H1 (cell line): ENCODE data around the gene PPP1R1C. TPM values are rescaled to one million over a fixed set of nuclear protein-coding genes. Genes with fewer than 3 reads are reported as not detected.

Source experiments
- CTCF ChIA-PET: fragments of 300-600 bp; sonication (Branson Sonifier 250); formaldehyde crosslinking; loops from one replicate; lab custom pipeline; 2021; ENCODE audit not compliant: partially characterized antibody; lab: Charles Lee
- POLR2A ChIA-PET: fragments of 300-600 bp; sonication (Branson Sonifier 250); formaldehyde crosslinking; loops from one replicate; lab custom pipeline; 2021; ENCODE audit warnings: inconsistent platforms; ENCODE audit not compliant: partially characterized antibody; lab: Charles Lee
- DNase-seq, 2 experiments: peaks; one replicate each; pipeline versions ENCODE4 v3.0.0 to v3.0.0-alpha.2; 2010 to 2022; ENCODE audit warnings: low spot score in 2 of 2, low read depth in 1 of 2, mixed read lengths in 1 of 2
- FAIRE-seq: peaks from 2 replicates; lab custom pipeline; 2011; peaks lifted over from hg19 to GRCh38; lab: Jason Lieb, UNC
- H2AFZ ChIP-seq: 2 replicates; pipeline ENCODE4 v1.8.1; 2012; ENCODE audit warnings: low read length, inconsistent platforms
- H2AK5ac ChIP-seq: 2 replicates; pipeline ENCODE4 v1.6.1; 2013; ENCODE audit warnings: low read depth, low read length
- H2BK120ac ChIP-seq: replicated peaks from 2 replicates; pipeline ENCODE3; 2013; ENCODE audit warnings: low read depth, low read length, inconsistent platforms
- H2BK12ac ChIP-seq: 2 replicates; pipeline ENCODE4 v1.6.1; 2013; ENCODE audit warnings: low read depth, low read length
- H2BK15ac ChIP-seq: 2 replicates; pipeline ENCODE4 v1.6.1; 2013; ENCODE audit warnings: low read length
- H2BK20ac ChIP-seq: 2 replicates; pipeline ENCODE4 v1.6.1; 2013; ENCODE audit warnings: low read length
- H2BK5ac ChIP-seq: 2 replicates; pipeline ENCODE4 v1.6.1; 2013; ENCODE audit warnings: low read depth, low read length
- H3K14ac ChIP-seq: 2 replicates; pipeline ENCODE4 v1.6.1; 2013; ENCODE audit warnings: inconsistent platforms; ENCODE audit not compliant: insufficient read length
- H3K18ac ChIP-seq: 2 replicates; pipeline ENCODE4 v1.6.1; 2013; ENCODE audit warnings: low read length; ENCODE audit errors: extremely low read depth
- H3K23ac ChIP-seq: 2 replicates; pipeline ENCODE4 v1.6.1; 2013; ENCODE audit warnings: inconsistent platforms; ENCODE audit not compliant: insufficient read length
- H3K23me2 ChIP-seq: 2 replicates; pipeline ENCODE4 v1.6.1; 2013; ENCODE audit warnings: low read depth, low read length
- H3K27ac ChIP-seq: 2 replicates; pipeline ENCODE4 v1.6.1; 2011; ENCODE audit warnings: low read depth, low read length, inconsistent platforms
- H3K27me3 ChIP-seq, 4 experiments: replicated peaks in 1 of 4; 1 replicate in 1 of 4; 2 replicates in 3 of 4; pipeline versions ENCODE4 v1.6.1 to v1.8.1; 2011 to 2013; ENCODE audit warnings: low read length in 3 of 4, mild to moderate bottlenecking in 3 of 4, inconsistent platforms in 2 of 4, mixed read lengths in 2 of 4, moderate library complexity in 1 of 4; ENCODE audit not compliant: control insufficient read depth in 3 of 4, insufficient read depth in 3 of 4; ENCODE audit errors: extremely low read depth in 1 of 4
- H3K36me3 ChIP-seq, 4 experiments: 2 replicates each; pipeline versions ENCODE4 v1.6.1 to v1.8.1; 2011 to 2013; ENCODE audit warnings: mild to moderate bottlenecking in 4 of 4, low read length in 3 of 4, moderate library complexity in 2 of 4, control low read depth in 1 of 4, inconsistent platforms in 1 of 4; ENCODE audit not compliant: insufficient read depth in 4 of 4, control insufficient read depth in 2 of 4
- H3K4ac ChIP-seq: replicated peaks from 2 replicates; pipeline ENCODE3; 2013; ENCODE audit warnings: low read length, low read depth, mixed read lengths, inconsistent platforms; ENCODE audit not compliant: insufficient read length
- H3K4me1 ChIP-seq, 4 experiments: replicated peaks in 1 of 4; 1 replicate in 1 of 4; 2 replicates in 3 of 4; pipeline versions ENCODE4 v1.6.1 to v1.8.1; 2011 to 2013; ENCODE audit warnings: low read length in 3 of 4, inconsistent platforms in 2 of 4, mixed read lengths in 1 of 4; ENCODE audit not compliant: insufficient read depth in 4 of 4, control insufficient read depth in 3 of 4
- H3K4me2 ChIP-seq, 2 experiments: 2 replicates each; pipeline versions ENCODE4 v1.6.1 to v1.8.1; 2011 to 2013; ENCODE audit warnings: low read depth in 2 of 2, low read length in 2 of 2, control low read depth in 1 of 2, inconsistent platforms in 1 of 2, mild to moderate bottlenecking in 1 of 2; ENCODE audit not compliant: insufficient read depth in 1 of 2
- H3K4me3 ChIP-seq, 4 experiments: fragments of 200-600, 300-600 bp in 1 of 4; sonication (generic), shearing (Covaris generic), sonication (Bioruptor Twin) in 1 of 4; 2 replicates each; pipeline versions ENCODE4 v1.5.1 to v1.8.1; 2011 to 2016; ENCODE audit warnings: low read length in 4 of 4, low read depth in 3 of 4, control low read depth in 2 of 4, inconsistent platforms in 2 of 4, mild to moderate bottlenecking in 2 of 4, mixed read lengths in 1 of 4, moderate library complexity in 1 of 4; ENCODE audit not compliant: insufficient read depth in 2 of 4; ENCODE audit errors: extremely low read depth in 1 of 4
- H3K56ac ChIP-seq: replicated peaks from 2 replicates; pipeline ENCODE3; 2013; ENCODE audit warnings: low read depth, mild to moderate bottlenecking, mixed read lengths, low read length, inconsistent platforms; ENCODE audit not compliant: insufficient read length
- H3K79me1 ChIP-seq: 2 replicates; pipeline ENCODE4 v1.6.1; 2013; ENCODE audit warnings: low read depth, low read length, control low read depth
- H3K79me2 ChIP-seq, 2 experiments: 2 replicates each; pipeline versions ENCODE4 v1.6.1 to v1.8.1; 2012 to 2013; ENCODE audit warnings: low read length in 2 of 2, mild to moderate bottlenecking in 2 of 2, inconsistent platforms in 1 of 2; ENCODE audit not compliant: insufficient read depth in 2 of 2, control insufficient read depth in 1 of 2
- H3K9ac ChIP-seq, 4 experiments: replicated peaks in 1 of 4; 1 replicate in 1 of 4; 2 replicates in 3 of 4; pipeline versions ENCODE4 v1.6.1 to v1.8.1; 2011 to 2013; ENCODE audit warnings: low read depth in 3 of 4, low read length in 3 of 4, control low read depth in 2 of 4, mild to moderate bottlenecking in 2 of 4, moderate library complexity in 2 of 4, inconsistent platforms in 1 of 4; ENCODE audit errors: extremely low read depth in 1 of 4
- H3K9me3 ChIP-seq, 2 experiments: 2 replicates each; pipeline versions ENCODE4 v1.6.1 to v1.8.1; 2012 to 2013; ENCODE audit warnings: mild to moderate bottlenecking in 2 of 2, moderate library complexity in 2 of 2, control low read depth in 1 of 2, inconsistent platforms in 1 of 2, low read depth in 1 of 2, low read length in 1 of 2, mixed read lengths in 1 of 2; ENCODE audit not compliant: insufficient read depth in 2 of 2
- H4K20me1 ChIP-seq, 2 experiments: replicated peaks in 1 of 2; 2 replicates each; pipeline versions ENCODE3 to v1.8.1; 2011 to 2013; ENCODE audit warnings: inconsistent platforms in 2 of 2, low read length in 2 of 2, mild to moderate bottlenecking in 1 of 2; ENCODE audit not compliant: insufficient read depth in 2 of 2, control insufficient read depth in 1 of 2
- H4K5ac ChIP-seq: 2 replicates; pipeline ENCODE4 v1.6.1; 2013; ENCODE audit warnings: low read length, low read depth, mixed read lengths, inconsistent platforms; ENCODE audit not compliant: insufficient read length
- H4K8ac ChIP-seq: 2 replicates; pipeline ENCODE4 v1.8.0; 2013; ENCODE audit warnings: mild to moderate bottlenecking, moderate library complexity, low read length, inconsistent platforms; ENCODE audit not compliant: insufficient read depth; ENCODE audit errors: extremely low read depth
- H4K91ac ChIP-seq: replicated peaks from 2 replicates; pipeline ENCODE3; 2013; ENCODE audit warnings: low read length, mixed read lengths, inconsistent platforms; ENCODE audit not compliant: insufficient read length
- BACH1 ChIP-seq: IDR thresholded peaks from 2 replicates; pipeline ENCODE4 v1.6.1; 2012; ENCODE audit warnings: low read length, improper control_type of control experiment
- CREB1 ChIP-seq: IDR thresholded peaks from 2 replicates; pipeline ENCODE4 v1.6.1; 2012; ENCODE audit warnings: inconsistent platforms
- CTCF ChIP-seq, 3 experiments: IDR thresholded peaks; 1 replicate in 2 of 3; 2 replicates in 1 of 3; pipeline versions ENCODE4 v1.5.1 to v1.6.1; 2011; ENCODE audit warnings: low read length in 3 of 3, mild to moderate bottlenecking in 3 of 3, inconsistent platforms in 2 of 3, low read depth in 1 of 3, moderate library complexity in 1 of 3; ENCODE audit not compliant: insufficient read depth in 1 of 3; ENCODE audit errors: control extremely low read depth in 1 of 3
- HDAC2 ChIP-seq, 2 experiments: fragments of 300-600 bp in 1 of 2; sonication (generic) in 1 of 2; IDR thresholded peaks; 2 replicates each; pipeline ENCODE4 v1.6.1; 2011 to 2012; ENCODE audit warnings: low read depth in 2 of 2, low read length in 2 of 2, mild to moderate bottlenecking in 2 of 2, moderate library complexity in 2 of 2, borderline replicate concordance in 1 of 2, inconsistent platforms in 1 of 2
- KDM4A ChIP-seq: IDR thresholded peaks from one replicate; pipeline ENCODE4 v1.7.1; 2012; ENCODE audit warnings: low read depth, mild to moderate bottlenecking, moderate library complexity, low read length, inconsistent platforms; ENCODE audit not compliant: severe bottlenecking
- POLR2A ChIP-seq, 2 experiments: IDR thresholded peaks; 1 replicate in 1 of 2; 2 replicates in 1 of 2; pipeline ENCODE4 v1.6.1; 2011; ENCODE audit warnings: low read depth in 2 of 2, low read length in 2 of 2, mild to moderate bottlenecking in 2 of 2; ENCODE audit errors: control extremely low read depth in 1 of 2
- SP2 ChIP-seq: IDR thresholded peaks from 2 replicates; pipeline ENCODE4 v1.6.1; 2012; ENCODE audit warnings: mild to moderate bottlenecking, low read length, inconsistent platforms
- SRF ChIP-seq: IDR thresholded peaks from 2 replicates; pipeline ENCODE4 v1.6.1; 2011; ENCODE audit warnings: mild to moderate bottlenecking, low read depth, low read length, moderate library complexity
- TAF1 ChIP-seq: IDR thresholded peaks from 2 replicates; pipeline ENCODE4 v1.6.1; 2011; ENCODE audit warnings: mild to moderate bottlenecking, low read depth, low read length
- YY1 ChIP-seq: IDR thresholded peaks from 2 replicates; pipeline ENCODE4 v1.6.1; 2011; ENCODE audit warnings: low read depth, mild to moderate bottlenecking, low read length
- WGBS, 2 experiments: shearing (Covaris generic) in 1 of 2; methylation state at CpG; one replicate each; pipeline versions ENCODE4 v1.1.6 to v1.1.7; 2013 to 2015; ENCODE audit warnings: low lambda C conversion rate in 2 of 2, mixed read lengths in 2 of 2, inconsistent platforms in 1 of 2, low coverage in 1 of 2, missing lambda C conversion rate in 1 of 2; ENCODE audit not compliant: insufficient replicate concordance in 2 of 2, insufficient coverage in 1 of 2, insufficient read length in 1 of 2; ENCODE audit errors: extremely low coverage in 1 of 2, missing lambda C conversion rate in 1 of 2; 5-methylcytosine and 5-hydroxymethylcytosine counted together
- polyA plus RNA-seq, 7 experiments: library from polyadenylated mRNA; depleted of rRNA in 3 of 7; stranded (reverse) in 5 of 7; unstranded in 2 of 7; fragments of >200 nt in 5 of 7; fragments of 200-250 nt in 2 of 7; gene quantifications; 1 replicate in 5 of 7; 2 replicates in 1 of 7; 4 replicates in 1 of 7; pipeline versions ENCODE4 v1.2.1 to v1.2.3, GENCODE V29; 2011 to 2013; ENCODE audit warnings: missing spikeins in 2 of 7, mixed read lengths in 2 of 7
- total RNA-seq: library from RNA; stranded (reverse); fragmentation: NEBNext Ultra II Directional; extraction: Animal tissue kit (Norgen Biotek cat#: 25700); gene quantifications from 2 replicates; pipeline ENCODE4 v1.2.1, GENCODE V29; 2021
- TF ChIP-seq, protein P1 (sequence below): IDR thresholded peaks from 2 replicates; pipeline ENCODE4 v1.6.1; 2012; ENCODE audit warnings: inconsistent platforms

Gene PPP1R1C
- total and polyA plus RNA-seq, 2 of the 8 experiments (the other 6 are each of a cell fraction or from before 2014, with no cell fraction given), result 1.3 to 5.3 TPM

GRCh38 chr2:182098648-182099047, 113.0 kb downstream of the PPP1R1C start:
- TF ChIP-seq, protein P1, sequence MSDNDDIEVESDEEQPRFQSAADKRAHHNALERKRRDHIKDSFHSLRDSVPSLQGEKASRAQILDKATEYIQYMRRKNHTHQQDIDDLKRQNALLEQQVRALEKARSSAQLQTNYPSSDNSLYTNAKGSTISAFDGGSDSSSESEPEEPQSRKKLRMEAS, result no peak
- TF ChIP-seq SP2, result no peak
- no peak for TF ChIP-seq YY1
- no peak for TF ChIP-seq CREB1
- no peak for TF ChIP-seq SRF
- no peak for TF ChIP-seq CTCF (IDR thresholded peaks at IDR 0.05; ENCODE audit: control extremely low read depth in 1 of 3, insufficient read depth in 1 of 3, low read depth in 1 of 3, low read length in 3 of 3)
- no peak for TF ChIP-seq BACH1
- TF ChIP-seq TAF1, result no peak
- no peak for TF ChIP-seq KDM4A
- TF ChIP-seq HDAC2 (IDR thresholded peaks at IDR 0.05; ENCODE audit: borderline replicate concordance in 1 of 2, low read depth in 2 of 2, low read length in 2 of 2), result no peak
- no peak for TF ChIP-seq POLR2A (IDR thresholded peaks at IDR 0.05; ENCODE audit: control extremely low read depth in 1 of 2, low read depth in 2 of 2, low read length in 2 of 2)
- Histone ChIP-seq H3K4me2 (no peak overlapping the region), H4K20me1 (no peaks in the 10 kb centered on the region), H3K23me2 (no peaks in the 10 kb centered on the region), H3K27ac (no peak overlapping the region), H4K8ac (no peak overlapping the region), H2BK20ac (no peak overlapping the region), H2AK5ac (no peak overlapping the region), H4K5ac (no peak overlapping the region), H3K23ac (no peak overlapping the region), H3K4me1 (peaks cover 0 to 2% (median 0%) of the 10 kb centered on the region in 4 experiments; a peak in 1 of 7 replicates), H2AFZ (no peak overlapping the region), H2BK15ac (no peak overlapping the region), H2BK120ac (no peak overlapping the region), H3K9me3 (no peaks in the 10 kb centered on the region), H3K36me3 (no peaks in the 10 kb centered on the region), H3K79me1 (no peaks in the 10 kb centered on the region), H2BK12ac (no peak overlapping the region), H3K79me2 (no peaks in the 10 kb centered on the region), H3K4me3 (no peak overlapping the region), H3K9ac (no peak overlapping the region), H2BK5ac (no peak overlapping the region), H3K56ac (no peak overlapping the region), H3K18ac (no peak overlapping the region), H4K91ac (no peak overlapping the region), H3K27me3 (no peaks in the 10 kb centered on the region), H3K4ac (no peak overlapping the region), H3K14ac (no peak overlapping the region)
- WGBS, 2 experiments, result 92% methylated on average over 1 of the region's 1 CpG; no CpG with 5 or more reads in 1 of the 2 experiments
- ChIA-PET POLR2A (no interaction called here), CTCF (interaction anchor here (1.6 kb wide), 1 partner anchor 14 kb away, joined by 5 read pairs; no protein-coding TSS in a partner anchor)
- FAIRE-seq, result no peak
- no peak for DNase-seq
